VCaP (cell line): ENCODE measurements around the gene LRRN1.
"Not testable (repeated sequence)": the region's sequence is repeated elsewhere in the genome, so short reads cannot be mapped to it uniquely, and the experiment has no call there.

Experiments used
- H3K27ac ChIP-seq: fragments of 450-650 bp; 2 replicates; pipeline ENCODE4 v1.5.1; 2017
- TF ChIP-seq, protein P1 (sequence below): fragments of 450-650 bp; conservative IDR thresholded peaks from 2 replicates; pipeline ENCODE4 v1.5.1; 2017; ENCODE audit warnings: mild to moderate bottlenecking, moderate library complexity

The LRRN1 gene

DNA sequence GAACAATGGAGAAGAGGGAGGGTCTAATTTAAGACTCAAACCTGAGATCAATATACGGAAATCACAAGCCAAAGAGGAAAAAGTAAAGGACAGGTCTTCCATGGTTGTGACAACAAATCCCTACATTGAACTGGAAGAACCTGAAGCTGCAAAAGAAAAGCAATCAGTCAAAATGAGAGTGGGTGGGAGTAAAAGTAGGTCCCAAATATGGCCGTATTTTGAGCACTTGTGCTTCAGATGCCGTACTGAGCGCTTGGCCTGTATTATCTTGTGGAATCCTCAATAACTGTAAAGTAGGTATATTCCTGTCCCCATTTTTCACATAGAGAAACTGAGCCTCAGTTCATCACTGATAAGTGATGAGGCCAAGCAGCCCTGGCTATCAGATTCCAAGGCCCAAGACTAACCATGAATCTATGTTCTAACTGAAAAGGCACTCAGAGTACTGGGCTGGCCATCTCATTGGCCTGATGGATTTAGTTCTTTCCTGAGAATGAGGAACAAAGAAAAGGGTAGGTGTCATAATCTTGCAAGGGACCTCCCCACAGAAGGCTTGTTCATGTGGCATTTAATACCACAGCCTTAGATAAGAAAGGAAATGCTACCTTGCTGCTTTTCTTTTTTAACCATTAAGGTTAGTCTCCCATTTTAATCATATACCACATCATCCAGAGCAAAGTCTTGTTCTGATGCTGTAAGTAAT is 52.5 kb downstream of the LRRN1 start:
- TF ChIP-seq, protein P1, sequence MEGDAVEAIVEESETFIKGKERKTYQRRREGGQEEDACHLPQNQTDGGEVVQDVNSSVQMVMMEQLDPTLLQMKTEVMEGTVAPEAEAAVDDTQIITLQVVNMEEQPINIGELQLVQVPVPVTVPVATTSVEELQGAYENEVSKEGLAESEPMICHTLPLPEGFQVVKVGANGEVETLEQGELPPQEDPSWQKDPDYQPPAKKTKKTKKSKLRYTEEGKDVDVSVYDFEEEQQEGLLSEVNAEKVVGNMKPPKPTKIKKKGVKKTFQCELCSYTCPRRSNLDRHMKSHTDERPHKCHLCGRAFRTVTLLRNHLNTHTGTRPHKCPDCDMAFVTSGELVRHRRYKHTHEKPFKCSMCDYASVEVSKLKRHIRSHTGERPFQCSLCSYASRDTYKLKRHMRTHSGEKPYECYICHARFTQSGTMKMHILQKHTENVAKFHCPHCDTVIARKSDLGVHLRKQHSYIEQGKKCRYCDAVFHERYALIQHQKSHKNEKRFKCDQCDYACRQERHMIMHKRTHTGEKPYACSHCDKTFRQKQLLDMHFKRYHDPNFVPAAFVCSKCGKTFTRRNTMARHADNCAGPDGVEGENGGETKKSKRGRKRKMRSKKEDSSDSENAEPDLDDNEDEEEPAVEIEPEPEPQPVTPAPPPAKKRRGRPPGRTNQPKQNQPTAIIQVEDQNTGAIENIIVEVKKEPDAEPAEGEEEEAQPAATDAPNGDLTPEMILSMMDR = no peak
- no peak overlapping the region for H3K27ac ChIP-seq

DNA sequence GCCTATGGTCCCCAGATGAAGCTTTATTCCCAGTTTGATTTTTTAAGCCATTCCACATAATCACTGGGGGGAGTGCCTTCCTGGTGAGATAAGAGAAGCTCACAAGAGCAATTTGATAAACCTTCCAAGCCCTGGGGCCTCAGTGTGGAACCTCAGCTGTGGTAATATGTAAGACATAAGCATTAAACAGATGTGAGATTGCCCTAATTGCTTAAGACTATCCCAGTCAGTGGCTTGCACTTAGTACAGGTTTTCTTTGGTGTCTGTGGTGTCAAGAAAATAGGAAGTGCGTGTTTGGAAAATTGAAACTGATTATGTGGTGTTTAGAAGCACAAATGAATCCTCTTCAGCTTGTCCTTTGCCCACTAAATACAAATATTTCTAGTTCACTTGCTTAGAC is 54.3 kb downstream of the LRRN1 start:
- H3K27ac ChIP-seq = no peak overlapping the region
- TF ChIP-seq, protein P1 = no peak

DNA sequence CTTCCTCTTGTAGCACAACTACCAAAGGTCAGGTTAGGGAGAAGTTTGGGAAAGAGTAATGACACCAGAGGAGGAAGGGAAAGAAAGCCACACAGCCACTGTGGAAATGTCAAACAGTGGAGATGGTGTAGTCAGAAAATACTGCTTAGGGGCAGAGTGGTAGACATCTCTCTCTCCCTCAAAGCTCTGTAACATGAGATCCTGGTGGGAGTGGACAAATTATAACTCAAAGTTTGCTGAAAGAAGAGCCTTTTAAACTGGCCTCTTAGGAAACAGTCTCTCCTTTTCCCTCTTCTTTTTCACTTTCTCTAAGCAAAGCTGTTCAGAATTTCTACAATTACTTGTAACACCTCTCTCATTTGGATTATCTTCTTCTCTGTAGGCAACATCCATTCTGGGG is 55.8 kb downstream of the LRRN1 start:
- TF ChIP-seq, protein P1 = no peak
- H3K27ac ChIP-seq = no peak overlapping the region

DNA sequence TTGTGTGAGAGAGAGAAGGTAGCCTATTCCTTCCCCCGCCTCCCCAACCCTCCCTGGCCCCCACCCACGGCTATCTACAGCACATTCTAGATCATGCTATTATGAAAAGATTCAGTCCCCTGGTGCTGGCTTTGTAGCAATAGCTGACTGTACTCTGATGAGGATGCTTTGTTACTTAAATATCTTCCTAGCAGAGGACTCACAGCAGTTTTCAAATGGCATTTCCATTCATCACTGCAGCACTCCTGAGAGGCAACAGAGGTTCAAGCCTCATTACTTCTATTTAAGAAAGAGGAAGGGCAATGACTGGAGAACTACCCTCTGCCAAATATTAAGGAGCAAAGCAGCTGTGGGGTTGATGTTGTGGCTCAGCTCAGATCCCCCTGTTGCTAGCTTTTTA is 61.0 kb downstream of the LRRN1 start:
- no peak overlapping the region for H3K27ac ChIP-seq
- TF ChIP-seq, protein P1 = no peak

DNA sequence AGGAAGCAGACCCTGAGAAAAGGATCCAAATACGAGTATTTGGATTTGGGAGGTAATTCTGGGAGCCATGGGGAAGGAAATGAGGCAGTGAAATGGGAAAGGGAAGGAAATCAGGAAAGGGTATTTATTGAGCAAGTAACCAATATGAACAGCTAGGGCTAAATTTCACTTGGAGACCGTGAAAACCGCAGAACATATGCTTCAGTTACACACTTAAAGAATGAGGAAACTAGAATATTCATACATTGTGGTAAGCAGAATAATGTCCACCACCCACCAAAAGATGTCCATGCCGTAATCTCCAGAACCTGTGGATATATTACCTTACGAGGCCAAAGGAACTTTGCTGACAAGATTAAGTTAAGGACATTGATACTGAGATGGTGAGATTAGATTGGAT is 63.3 kb downstream of the LRRN1 start:
- TF ChIP-seq, protein P1 = no peak
- H3K27ac ChIP-seq = peak overlapping the region; percentile 30

DNA sequence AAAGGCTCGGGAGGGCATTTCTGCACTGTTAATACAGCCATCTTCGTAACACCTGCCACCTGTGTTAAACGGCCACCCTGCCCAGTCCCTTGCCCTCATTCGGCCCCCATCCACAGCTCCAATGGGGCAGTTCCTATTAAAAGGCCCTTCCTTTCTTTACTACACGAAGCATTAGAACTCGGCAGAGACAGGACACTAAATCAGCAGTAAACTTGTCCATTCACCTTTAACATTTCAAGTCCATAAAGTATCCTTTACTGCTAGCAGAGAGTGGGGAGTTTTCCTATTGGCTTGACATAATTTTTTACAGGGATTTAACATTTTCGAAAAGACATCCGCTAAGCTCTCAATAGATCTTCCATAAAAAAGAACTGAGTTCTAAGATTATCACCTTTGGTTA is 76.3 kb downstream of the LRRN1 start:
- TF ChIP-seq, protein P1 = no peak
- H3K27ac ChIP-seq = no peak overlapping the region

DNA sequence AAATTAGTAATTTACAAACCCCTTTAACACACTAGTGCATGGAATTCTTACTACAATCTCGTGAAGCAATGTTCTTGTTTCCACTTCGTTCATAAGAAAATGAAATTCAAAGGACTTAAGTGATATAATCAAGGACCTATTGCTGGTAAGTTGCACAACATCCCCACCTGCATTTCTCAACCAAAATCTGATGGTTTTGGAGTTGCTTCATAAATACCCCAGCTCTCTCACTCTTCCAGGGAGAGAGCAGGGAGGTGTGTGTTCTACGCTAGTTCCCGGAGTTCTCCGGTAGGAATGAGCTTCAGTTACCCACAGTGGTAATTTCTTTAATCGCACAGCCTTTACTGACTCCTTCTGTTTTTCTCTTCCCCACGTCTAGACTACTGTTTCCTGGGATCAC is 81.8 kb downstream of the LRRN1 start:
- TF ChIP-seq, protein P1 = no peak
- H3K27ac ChIP-seq = no peak overlapping the region

DNA sequence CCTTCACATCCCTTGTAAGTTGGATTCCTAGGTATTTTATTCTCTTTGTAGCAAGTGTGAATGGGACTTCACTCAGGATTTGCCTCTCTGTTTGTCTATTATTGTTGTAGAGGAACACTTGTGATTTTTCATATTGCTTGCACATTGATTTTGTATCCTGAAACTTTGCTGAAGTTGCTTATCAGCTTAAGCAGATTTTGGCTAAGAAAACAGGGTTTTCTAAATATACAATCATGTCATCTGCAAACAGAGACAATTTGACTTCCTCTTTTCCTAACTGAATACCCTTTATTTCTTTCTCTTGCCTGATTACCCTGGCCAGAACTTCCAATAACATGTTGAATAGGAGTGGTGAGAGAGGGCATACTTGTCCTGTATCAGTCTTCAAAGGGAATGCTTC is 88.1 kb downstream of the LRRN1 start:
- H3K27ac ChIP-seq = not testable (repeated sequence)
